Activated CD4-positive, alpha-beta T cell treated with anti-CD3 and anti-CD28 coated beads for 24 hours (primary cell): ENCODE data around the gene CARD6.
"Not testable (repeated sequence)": the region's sequence is repeated elsewhere in the genome, so short reads cannot be mapped to it uniquely, and the experiment has no call there.

Source experiments
- DNase-seq, 2 donors: peaks; one replicate each; pipeline ENCODE4 v3.0.0-alpha.2; 2020; ENCODE audit warnings: low read depth in 2 of 2

Gene CARD6

GRCh38 chr5:40841068-40841805 is at the start of gene CARD6:
Gene CARD6, plus strand, starts transcription at chr5:40841367. Its CDS starts 16 bp downstream, at chr5:40841383.
- no peak for DNase-seq

GRCh38 chr5:40791715-40792139 is 49.4 kb upstream of the CARD6 start:
- no peak for DNase-seq

GRCh38 chr5:40792691-40793090 is 48.5 kb upstream of the CARD6 start:
- DNase-seq: not testable (repeated sequence)

GRCh38 chr5:40794340-40794739 is 46.8 kb upstream of the CARD6 start:
- DNase-seq: not testable (repeated sequence)

GRCh38 chr5:40794877-40795276 is 46.3 kb upstream of the CARD6 start:
- not testable (repeated sequence) for DNase-seq

- no peak for DNase-seq
These were observed 44.7 kb upstream of the CARD6 start for GRCh38 chr5:40796487-40796889.

- DNase-seq: peak; percentile 48 to 69
These were observed 43.7 kb upstream of the CARD6 start for GRCh38 chr5:40797273-40798011.

GRCh38 chr5:40798012-40798800 is 43.0 kb upstream of the CARD6 start, which contains the start of gene PRKAA1:
Gene PRKAA1, minus strand, starts transcription at chr5:40798374. Its CDS starts 185 bp downstream, at chr5:40798189.
- DNase-seq: peak; percentile 74 to 80

GRCh38 chr5:40798801-40799210 is 42.4 kb upstream of the CARD6 start:
- no peak for DNase-seq

- DNase-seq: no peak
These were observed 41.9 kb upstream of the CARD6 start for GRCh38 chr5:40799258-40799657.

GRCh38 chr5:40801771-40802562 is 39.2 kb upstream of the CARD6 start:
- DNase-seq: no peak

GRCh38 chr5:40812125-40812524 is 29.0 kb upstream of the CARD6 start:
- no peak for DNase-seq

- no peak for DNase-seq
These were observed 27.4 kb upstream of the CARD6 start for GRCh38 chr5:40813698-40814281.

- no peak for DNase-seq
These were observed 17.7 kb upstream of the CARD6 start for GRCh38 chr5:40823459-40823858.

GRCh38 chr5:40825461-40826043 is 15.6 kb upstream of the CARD6 start:
- DNase-seq: not testable (repeated sequence)

- DNase-seq: no peak
These were observed 14.5 kb upstream of the CARD6 start for GRCh38 chr5:40826489-40827187.

GRCh38 chr5:40827188-40827977 is 13.8 kb upstream of the CARD6 start:
- DNase-seq: no peak

- DNase-seq: no peak
These were observed 13.0 kb upstream of the CARD6 start for GRCh38 chr5:40828021-40828631.
